ENCODE measurements around the gene TMEM82. TPM values are rescaled to one million over a fixed set of nuclear protein-coding genes. Genes with fewer than 3 reads are reported as not detected.

Gene TMEM82
- total RNA-seq, 1 donor from 2014 or later: not detected

GRCh38 chr1:15704526-15705183, 37.6 kb upstream of the TMEM82 start:
- DNase-seq (ENCODE audit: extremely low spot score in 2 of 2): no peak
- TF ChIP-seq POLR2A (IDR thresholded peaks at IDR 0.05): no peak
- no peak for TF ChIP-seq CTCF (IDR thresholded peaks at IDR 0.05)
- no peak for TF ChIP-seq POLR2AphosphoS5 (IDR thresholded peaks at IDR 0.05; ENCODE audit: insufficient read depth in 1 of 2, low read depth in 1 of 2)
- peaks cover 82% of the 10 kb centered on the region for H3K4me1 ChIP-seq
- H3K27ac ChIP-seq: peak overlapping the region; percentile 95
- no peaks in the 10 kb centered on the region for H3K27me3 ChIP-seq
- no peaks in the 10 kb centered on the region for H3K9me3 ChIP-seq
- H3K4me3 ChIP-seq: no peak overlapping the region
- H3K36me3 ChIP-seq: no peaks in the 10 kb centered on the region
- intact Hi-C loops (cut with DNase I): loop anchor here (5.0 to 10.0 kb wide), 2 partner anchors 53 to 90 kb away; partner anchors contain the start of genes DDI2 and FBLIM1

GRCh38 chr1:15705184-15705566, 37.1 kb upstream of the TMEM82 start:
- peaks cover 77% of the 10 kb centered on the region for H3K4me1 ChIP-seq

GRCh38 chr1:15706751-15707150, 35.5 kb upstream of the TMEM82 start:
- no peak overlapping the region for H3K4me3 ChIP-seq
- H3K27ac ChIP-seq: peak overlapping the region; percentile 95
- no peaks in the 10 kb centered on the region for H3K9me3 ChIP-seq
- no peaks in the 10 kb centered on the region for H3K36me3 ChIP-seq
- DNase-seq (ENCODE audit: extremely low spot score in 2 of 2): no peak
- TF ChIP-seq POLR2AphosphoS5 (IDR thresholded peaks at IDR 0.05; ENCODE audit: insufficient read depth in 1 of 2, low read depth in 1 of 2) (no peak), POLR2A (IDR thresholded peaks at IDR 0.05) (no peak), CTCF (IDR thresholded peaks at IDR 0.05) (no peak)
- H3K27me3 ChIP-seq: no peaks in the 10 kb centered on the region
- intact Hi-C loops (cut with DNase I): loop anchor here (10.0 kb wide), 1 partner anchor 92 kb away; the partner anchor contains the start of gene DDI2
- peaks cover 67% of the 10 kb centered on the region for H3K4me1 ChIP-seq

More at GRCh38 chr1:15705184-15705566, 37.1 kb upstream of the TMEM82 start:
- no peak for DNase-seq (ENCODE audit: extremely low spot score in 2 of 2)
- no peaks in the 10 kb centered on the region for H3K27me3 ChIP-seq
- no peaks in the 10 kb centered on the region for H3K9me3 ChIP-seq
- H3K27ac ChIP-seq: peak overlapping the region; percentile 95
- TF ChIP-seq POLR2AphosphoS5 (IDR thresholded peaks at IDR 0.05; ENCODE audit: insufficient read depth in 1 of 2, low read depth in 1 of 2) (no peak), POLR2A (IDR thresholded peaks at IDR 0.05) (no peak), CTCF (IDR thresholded peaks at IDR 0.05) (no peak)
- intact Hi-C loops (cut with DNase I): loop anchor here (10.0 kb wide), 1 partner anchor 90 kb away; the partner anchor contains the start of gene DDI2
- H3K36me3 ChIP-seq: no peaks in the 10 kb centered on the region
- H3K4me3 ChIP-seq: no peak overlapping the region

- intact Hi-C loops (cut with DNase I): loop anchor here (10.0 kb wide), 1 partner anchor 93 kb away; the partner anchor contains the start of gene DDI2
- no peaks in the 10 kb centered on the region for H3K27me3 ChIP-seq
- no peaks in the 10 kb centered on the region for H3K36me3 ChIP-seq
- DNase-seq (ENCODE audit: extremely low spot score in 2 of 2): no peak
- H3K4me1 ChIP-seq: peaks cover 61% of the 10 kb centered on the region
- TF ChIP-seq CTCF (IDR thresholded peaks at IDR 0.05) (no peak), POLR2AphosphoS5 (IDR thresholded peaks at IDR 0.05; ENCODE audit: insufficient read depth in 1 of 2, low read depth in 1 of 2) (no peak), POLR2A (IDR thresholded peaks at IDR 0.05) (no peak)
- H3K9me3 ChIP-seq: no peaks in the 10 kb centered on the region
- peak overlapping the region; percentile 95 for H3K27ac ChIP-seq
- no peak overlapping the region for H3K4me3 ChIP-seq
Measured at GRCh38 chr1:15707239-15707925, 34.9 kb upstream of the TMEM82 start.
